Ovary (tissue), 9 donors: ENCODE measurements around the gene DKK3. TPM values are rescaled to one million over a fixed set of nuclear protein-coding genes. Genes with fewer than 3 reads are reported as not detected.

Experiments
- DNase-seq, 5 donors: peaks; one replicate each; pipeline ENCODE4 v3.0.0-alpha.2; 2019 to 2020
- H3K27ac ChIP-seq, 2 donors: fragments of 200-600 bp; one replicate each; pipeline versions ENCODE4 v1.5.1 to v1.8.0; 2019 to 2022
- H3K27me3 ChIP-seq: fragments of 200-600 bp; one replicate; pipeline ENCODE4 v1.8.0; 2022
- H3K36me3 ChIP-seq: fragments of 200-600 bp; sonication (generic); one replicate; pipeline ENCODE4 v1.5.1; 2019
- H3K4me1 ChIP-seq: one replicate; pipeline ENCODE4 v1.8.1; 2013; ENCODE audit warnings: mild to moderate bottlenecking, moderate library complexity; ENCODE audit not compliant: insufficient read depth
- H3K4me3 ChIP-seq: fragments of 200-600 bp; sonication (generic); one replicate; pipeline ENCODE4 v1.5.1; 2017
- H3K9me3 ChIP-seq, 2 donors: fragments of 200-600 bp in 1 of 2; sonication (generic) in 1 of 2; one replicate each; pipeline versions ENCODE4 v1.5.1 to v1.8.1; 2013 to 2019; ENCODE audit warnings: mild to moderate bottlenecking in 1 of 2, moderate library complexity in 1 of 2
- EP300 ChIP-seq: sonication (generic); formaldehyde crosslinking; IDR thresholded peaks from one replicate; pipeline ENCODE4 v1.6.1; 2017; ENCODE audit warnings: antibody characterized with exemption
- POLR2A ChIP-seq: fragments of 450-650 bp; IDR thresholded peaks from one replicate; pipeline ENCODE4 v1.6.1; 2017; ENCODE audit warnings: antibody characterized with exemption, mild to moderate bottlenecking, moderate library complexity
- WGBS, 3 donors: extraction: QIAGEN DNeasy Blood & Tissue Kit in 1 of 3; methylation state at CpG; one replicate each; pipeline versions ENCODE4 v1.1.5 to v1.1.7; 2013 to 2017; 5-methylcytosine and 5-hydroxymethylcytosine counted together
- intact Hi-C, 4 donors: fragments of 100-400 bp; cut with DNase I; formaldehyde crosslinking; loops; one replicate each; pipeline versions ENCODE4 v1.11.0 to v1.15.1; 2022 to 2023
- polyA plus RNA-seq, 2 donors: library from polyadenylated mRNA; stranded (reverse); fragments of 200-250 nt in 1 of 2; fragments of 350-450 nt in 1 of 2; fragmentation: Illumina TruSeq in 1 of 2; extraction: RNeasy Lipid Tissue Mini Kit (QIAGEN cat#74804) in 1 of 2; gene quantifications; one replicate each; pipeline ENCODE4 v1.2.3, GENCODE V29; 2013 to 2014
- total RNA-seq, 7 donors: library from RNA; depleted of rRNA in 2 of 7; stranded (reverse); fragments of >200 nt in 2 of 7; fragmentation: NEBNext Ultra II Directional in 3 of 7; extraction: Animal tissue kit (Norgen Biotek cat#: 25700) in 3 of 7; gene quantifications; one replicate each; pipeline versions ENCODE4 v1.1.0 to v1.2.4, GENCODE V29; 2016 to 2023
- TF ChIP-seq, protein P1 (sequence below), 3 donors: fragments of 450-650 bp in 2 of 3; fragments of 200-600 bp in 1 of 3; IDR thresholded peaks; one replicate each; pipeline versions ENCODE4 v1.5.1 to v1.8.0; 2016 to 2022; ENCODE audit warnings: antibody characterized with exemption in 3 of 3, mild to moderate bottlenecking in 1 of 3
- donor health status: DM: no; HTN: no; CAD: no; lungs with moderate emphysema.
- donor health status: DM: no; HTN: no; CAD: no.
- donor health status: Bipolar disorder and iron deficiency.
- donor health status: DM: yes; HTN: yes; CAD: no.
- donor health status: DM: no; HTN: no; CAD: no.
- donor health status: DM: yes; HTN: yes; CAD: no.

DKK3 gene
- total and polyA plus RNA-seq, 9 donors, result 33.9 to 255 (median 62.8) TPM

DNA sequence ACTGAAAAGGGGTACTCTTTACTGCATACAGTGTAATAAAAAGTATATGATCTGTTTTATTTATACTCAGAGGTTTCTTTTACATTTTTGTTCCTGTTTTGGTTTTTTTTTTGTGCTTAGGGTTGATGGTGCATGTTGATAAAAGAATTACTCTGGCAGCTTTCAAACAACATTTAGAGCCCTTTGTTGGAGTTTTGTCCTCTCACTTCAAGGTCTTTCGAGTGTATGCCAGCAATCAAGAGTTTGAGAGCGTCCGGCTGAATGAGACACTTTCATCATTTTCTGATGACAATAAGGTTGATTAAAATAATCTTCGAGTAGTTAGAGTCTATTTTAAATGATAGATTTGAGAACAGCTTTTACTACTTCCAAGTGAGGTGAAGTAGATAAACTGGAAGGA is 60.6 kb downstream of the DKK3 start:
- no peaks in the 10 kb centered on the region for H3K4me1 ChIP-seq
- H3K4me3 ChIP-seq, result no peak overlapping the region
- intact Hi-C loops, result loop anchor here in 2 of 4 donors (10.0 kb wide), 1 partner anchor 327 kb away; no protein-coding TSS in a partner anchor
- no peaks in the 10 kb centered on the region for H3K27me3 ChIP-seq
- H3K9me3 ChIP-seq, result no peaks in the 10 kb centered on the region
- TF ChIP-seq POLR2A (no peak), EP300 (no peak)
- TF ChIP-seq, protein P1, sequence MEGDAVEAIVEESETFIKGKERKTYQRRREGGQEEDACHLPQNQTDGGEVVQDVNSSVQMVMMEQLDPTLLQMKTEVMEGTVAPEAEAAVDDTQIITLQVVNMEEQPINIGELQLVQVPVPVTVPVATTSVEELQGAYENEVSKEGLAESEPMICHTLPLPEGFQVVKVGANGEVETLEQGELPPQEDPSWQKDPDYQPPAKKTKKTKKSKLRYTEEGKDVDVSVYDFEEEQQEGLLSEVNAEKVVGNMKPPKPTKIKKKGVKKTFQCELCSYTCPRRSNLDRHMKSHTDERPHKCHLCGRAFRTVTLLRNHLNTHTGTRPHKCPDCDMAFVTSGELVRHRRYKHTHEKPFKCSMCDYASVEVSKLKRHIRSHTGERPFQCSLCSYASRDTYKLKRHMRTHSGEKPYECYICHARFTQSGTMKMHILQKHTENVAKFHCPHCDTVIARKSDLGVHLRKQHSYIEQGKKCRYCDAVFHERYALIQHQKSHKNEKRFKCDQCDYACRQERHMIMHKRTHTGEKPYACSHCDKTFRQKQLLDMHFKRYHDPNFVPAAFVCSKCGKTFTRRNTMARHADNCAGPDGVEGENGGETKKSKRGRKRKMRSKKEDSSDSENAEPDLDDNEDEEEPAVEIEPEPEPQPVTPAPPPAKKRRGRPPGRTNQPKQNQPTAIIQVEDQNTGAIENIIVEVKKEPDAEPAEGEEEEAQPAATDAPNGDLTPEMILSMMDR (IDR thresholded peaks at IDR 0.05), result no peak
- H3K27ac ChIP-seq, result no peak overlapping the region
- DNase-seq, result no peak
- WGBS, 3 donors, result 45 to 69% (median 62%) methylated on average over 4 of the region's 4 CpGs
- H3K36me3 ChIP-seq, result no peaks in the 10 kb centered on the region

DNA sequence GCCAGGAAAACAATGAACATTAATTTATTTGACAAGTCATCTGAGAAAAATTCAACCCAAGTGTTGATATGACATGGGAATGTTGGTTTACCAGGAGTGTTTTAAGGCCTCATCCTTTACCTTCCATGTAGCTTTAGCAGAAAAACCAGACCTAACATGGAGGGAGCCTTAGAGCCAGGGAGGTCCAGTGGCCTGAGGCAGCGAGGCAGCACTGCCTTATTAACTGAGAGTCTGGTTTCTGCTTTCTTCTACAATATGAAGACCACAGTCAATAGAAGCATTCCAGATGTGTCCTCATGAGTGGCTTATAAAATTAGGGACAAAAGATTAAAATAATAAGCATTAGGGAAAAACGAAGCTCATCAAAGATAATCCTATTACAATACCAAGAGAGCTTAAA is 61.5 kb downstream of the DKK3 start:
- Histone ChIP-seq H3K9me3 (no peaks in the 10 kb centered on the region), H3K27ac (no peak overlapping the region), H3K4me1 (no peaks in the 10 kb centered on the region), H3K27me3 (no peaks in the 10 kb centered on the region), H3K4me3 (no peak overlapping the region), H3K36me3 (no peaks in the 10 kb centered on the region)
- TF ChIP-seq, protein P1 (IDR thresholded peaks at IDR 0.05), result no peak
- no peak for TF ChIP-seq EP300
- no peak for DNase-seq
- intact Hi-C loops, result loop anchor here in 2 of 4 donors (10.0 kb wide), 1 partner anchor 328 kb away; no protein-coding TSS in a partner anchor
- WGBS, 3 donors, result 88 to 90% (median 90%) methylated on average over 2 of the region's 2 CpGs

DNA sequence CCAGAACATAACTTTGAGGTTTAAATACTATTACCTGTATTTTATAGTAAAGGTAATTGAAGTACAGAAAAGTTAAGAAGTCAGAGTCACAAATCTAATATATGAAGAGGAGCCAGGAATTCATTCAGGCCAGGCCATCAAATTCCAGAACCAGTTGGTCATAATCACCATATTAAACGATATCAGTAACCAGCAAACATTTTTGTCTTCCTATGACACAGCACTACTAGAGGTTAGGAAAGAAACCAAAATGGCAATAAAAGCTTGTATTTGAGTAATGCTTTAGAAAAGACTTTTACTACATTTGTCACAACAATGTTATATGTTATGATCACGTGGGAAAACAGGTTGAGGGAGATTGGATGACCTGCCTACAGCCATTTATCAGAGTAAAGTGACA is 62.2 kb downstream of the DKK3 start:
- Histone ChIP-seq H3K27ac (no peak overlapping the region), H3K9me3 (no peaks in the 10 kb centered on the region), H3K36me3 (no peaks in the 10 kb centered on the region), H3K4me3 (no peak overlapping the region), H3K27me3 (no peaks in the 10 kb centered on the region), H3K4me1 (no peaks in the 10 kb centered on the region)
- TF ChIP-seq EP300, result no peak
- TF ChIP-seq, protein P1 (IDR thresholded peaks at IDR 0.05), result no peak
- TF ChIP-seq POLR2A, result no peak
- intact Hi-C loops, result loop anchor here in 2 of 4 donors (10.0 kb wide), 1 partner anchor 329 kb away; no protein-coding TSS in a partner anchor
- no peak for DNase-seq
- 76 to 89% (median 81%) methylated on average over 2 of the region's 2 CpGs for WGBS, 3 donors

DNA sequence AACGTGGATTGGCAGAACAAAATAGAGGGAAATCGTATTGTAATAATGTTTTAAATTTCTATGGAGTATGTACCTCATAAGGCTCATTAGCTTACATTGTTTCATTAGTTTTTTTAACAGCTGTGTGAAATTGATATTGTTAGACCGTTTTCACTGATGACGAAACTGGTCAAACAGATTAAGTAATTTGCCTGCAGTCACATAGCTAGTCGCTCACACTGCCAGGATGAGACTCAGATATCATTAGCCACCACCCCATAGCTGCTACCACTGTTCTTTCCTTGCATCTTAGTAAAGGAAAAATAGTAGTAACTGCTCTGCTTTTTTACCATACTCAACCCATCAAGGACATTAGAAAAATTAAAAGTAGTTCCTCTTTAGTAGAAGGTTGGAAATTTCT is 64.0 kb downstream of the DKK3 start:
- intact Hi-C loops, result loop anchor here in 2 of 4 donors (10.0 kb wide), 1 partner anchor 330 kb away; no protein-coding TSS in a partner anchor
- Histone ChIP-seq H3K27ac (no peak overlapping the region), H3K4me1 (no peaks in the 10 kb centered on the region), H3K36me3 (no peaks in the 10 kb centered on the region), H3K4me3 (no peak overlapping the region), H3K9me3 (no peaks in the 10 kb centered on the region), H3K27me3 (no peaks in the 10 kb centered on the region)
- DNase-seq, result no peak
- WGBS, 3 donors, result 92 to 96% (median 94%) methylated on average over 5 of the region's 5 CpGs
- TF ChIP-seq EP300 (no peak), POLR2A (no peak)
- TF ChIP-seq, protein P1 (IDR thresholded peaks at IDR 0.05), result no peak
